Hepatocyte (in vitro differentiated cells): Measurements from ENCODE around the gene KLHL9.

Experiments
- EZH2phosphoT487 ChIP-seq: fragments of 200-600 bp; sonication (generic); IDR thresholded peaks from one replicate; pipeline ENCODE4 v1.6.1; 2018; ENCODE audit warnings: antibody characterized with exemption, mild to moderate bottlenecking, low read depth, moderate library complexity; ENCODE audit not compliant: unreplicated experiment, severe bottlenecking
- TF ChIP-seq, protein P1 (sequence below): fragments of 200-600 bp; sonication (generic); IDR thresholded peaks from 2 replicates; pipeline ENCODE4 v1.5.1; 2016; ENCODE audit warnings: antibody characterized with exemption, mild to moderate bottlenecking; ENCODE audit not compliant: poor library complexity

DNA sequence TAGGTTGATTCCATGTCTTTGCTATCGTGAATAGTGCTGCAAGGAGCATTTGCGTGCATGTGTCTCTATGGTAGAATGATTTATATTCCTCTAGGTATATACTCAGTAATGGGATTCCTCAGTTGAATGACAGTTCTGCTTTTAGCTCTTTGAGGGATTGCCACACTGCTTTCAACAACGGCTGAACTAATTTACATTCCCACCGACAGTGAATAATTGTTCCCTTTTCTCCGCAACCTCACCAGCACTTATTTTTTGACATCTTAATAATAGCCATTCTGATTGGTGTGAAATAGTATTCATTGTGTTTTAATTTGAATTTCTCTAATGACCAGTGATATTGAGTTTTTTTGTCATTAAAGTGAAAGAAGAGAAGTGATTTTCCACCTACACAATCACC is 48.5 kb downstream of the KLHL9 start:
- TF ChIP-seq, protein P1, sequence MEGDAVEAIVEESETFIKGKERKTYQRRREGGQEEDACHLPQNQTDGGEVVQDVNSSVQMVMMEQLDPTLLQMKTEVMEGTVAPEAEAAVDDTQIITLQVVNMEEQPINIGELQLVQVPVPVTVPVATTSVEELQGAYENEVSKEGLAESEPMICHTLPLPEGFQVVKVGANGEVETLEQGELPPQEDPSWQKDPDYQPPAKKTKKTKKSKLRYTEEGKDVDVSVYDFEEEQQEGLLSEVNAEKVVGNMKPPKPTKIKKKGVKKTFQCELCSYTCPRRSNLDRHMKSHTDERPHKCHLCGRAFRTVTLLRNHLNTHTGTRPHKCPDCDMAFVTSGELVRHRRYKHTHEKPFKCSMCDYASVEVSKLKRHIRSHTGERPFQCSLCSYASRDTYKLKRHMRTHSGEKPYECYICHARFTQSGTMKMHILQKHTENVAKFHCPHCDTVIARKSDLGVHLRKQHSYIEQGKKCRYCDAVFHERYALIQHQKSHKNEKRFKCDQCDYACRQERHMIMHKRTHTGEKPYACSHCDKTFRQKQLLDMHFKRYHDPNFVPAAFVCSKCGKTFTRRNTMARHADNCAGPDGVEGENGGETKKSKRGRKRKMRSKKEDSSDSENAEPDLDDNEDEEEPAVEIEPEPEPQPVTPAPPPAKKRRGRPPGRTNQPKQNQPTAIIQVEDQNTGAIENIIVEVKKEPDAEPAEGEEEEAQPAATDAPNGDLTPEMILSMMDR = no peak
- no peak for TF ChIP-seq EZH2phosphoT487
